Hepatic stellate cell (primary cell): Measurements from ENCODE around the gene C2orf76.
A peak's percentile ranks its signal among the peaks of the same experiment; 100 is the strongest.
"Not testable (repeated sequence)": the region's sequence is repeated elsewhere in the genome, so short reads cannot be mapped to it uniquely, and the experiment has no call there.

ENCODE experiments used
- DNase-seq: peaks from one replicate; pipeline ENCODE4 v3.0.0; 2011; ENCODE audit warnings: low spot score

The C2orf76 gene

DNA sequence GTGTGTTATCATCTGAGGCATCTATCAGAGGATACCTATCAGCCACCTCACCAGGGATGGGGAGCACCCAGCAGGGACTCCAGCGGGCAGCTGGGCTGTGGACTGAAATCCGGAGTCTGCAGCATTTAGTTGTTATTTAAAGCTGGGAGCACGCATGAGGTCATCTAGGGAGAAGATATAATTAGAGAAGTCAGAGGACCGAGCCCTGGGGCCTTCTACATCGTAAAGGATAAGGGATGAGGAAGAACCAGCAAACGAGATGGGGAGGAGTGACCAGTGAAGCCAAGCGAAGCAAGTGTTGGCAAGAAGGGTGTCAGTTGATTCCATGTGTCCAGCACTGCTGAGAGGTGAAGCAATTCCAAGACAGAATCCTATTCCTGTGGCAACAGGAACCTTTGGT, 72.7 kb downstream of the C2orf76 start:
- no peak for DNase-seq

DNA sequence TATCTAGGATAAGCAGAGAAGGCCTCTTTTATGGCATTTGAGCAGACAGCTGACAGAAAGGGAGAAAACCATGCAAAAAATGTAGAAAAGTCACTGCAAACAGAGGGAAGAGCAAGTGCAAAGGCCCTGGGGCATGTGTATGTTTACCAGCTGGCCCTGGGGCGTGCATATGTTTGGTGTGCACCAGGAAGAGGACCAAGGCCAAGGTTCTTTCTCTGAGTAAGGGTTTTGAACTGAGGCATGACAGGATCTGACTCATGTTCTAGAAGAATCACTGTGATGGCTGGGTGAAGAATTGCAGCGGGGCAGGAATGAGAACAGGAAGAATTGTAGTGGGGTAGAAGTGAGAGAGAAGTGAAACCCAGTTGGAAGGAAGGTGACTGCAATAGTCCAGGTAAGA, 73.4 kb downstream of the C2orf76 start:
- no peak for DNase-seq

DNA sequence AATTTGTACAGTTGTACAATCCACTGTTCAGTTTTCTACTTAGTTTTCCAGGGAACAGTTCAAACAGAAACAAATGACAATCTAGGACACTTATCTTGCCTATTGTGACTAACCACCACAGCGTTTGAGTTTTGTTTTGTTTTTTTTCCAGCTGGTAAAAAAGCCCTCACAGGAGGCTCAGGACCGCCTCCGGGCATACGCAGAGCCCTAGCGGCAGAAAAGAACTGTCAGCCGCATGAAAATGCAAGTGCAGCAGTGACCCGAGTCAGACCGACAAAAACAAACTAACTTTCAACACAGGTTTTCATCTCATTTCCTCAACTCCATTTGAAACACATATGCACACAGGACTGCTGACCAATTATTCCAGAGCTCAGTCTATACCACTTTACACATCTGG, 74.4 kb downstream of the C2orf76 start:
- no peak for DNase-seq

DNA sequence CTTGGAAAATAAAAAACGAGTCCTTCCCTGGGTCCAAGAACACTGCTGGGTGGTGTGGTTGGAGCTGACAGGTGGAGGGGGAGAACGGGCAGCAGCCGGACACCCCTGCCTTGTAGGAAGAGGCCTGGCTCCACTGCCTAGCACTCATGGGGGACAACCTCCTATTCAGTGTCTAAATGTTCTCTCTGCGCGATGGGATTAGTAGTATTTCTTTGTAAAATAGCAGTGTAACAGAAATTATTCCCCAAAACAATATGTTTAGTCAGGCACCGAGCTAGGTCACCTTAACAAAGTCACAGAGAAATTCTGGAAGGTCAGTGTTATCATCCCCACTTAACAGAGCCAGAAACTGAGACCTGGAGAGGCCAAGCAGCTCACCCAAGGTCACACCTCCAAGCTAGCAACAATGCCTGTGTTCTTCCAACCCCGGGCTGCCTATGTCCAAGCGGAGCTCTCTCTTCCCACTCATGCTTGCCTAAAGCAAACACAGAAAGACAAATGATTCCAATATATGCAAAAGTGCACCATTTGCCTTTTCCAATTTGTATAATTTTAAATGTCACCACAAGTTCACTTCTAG, 75.0 kb downstream of the C2orf76 start:
- no peak for DNase-seq

DNA sequence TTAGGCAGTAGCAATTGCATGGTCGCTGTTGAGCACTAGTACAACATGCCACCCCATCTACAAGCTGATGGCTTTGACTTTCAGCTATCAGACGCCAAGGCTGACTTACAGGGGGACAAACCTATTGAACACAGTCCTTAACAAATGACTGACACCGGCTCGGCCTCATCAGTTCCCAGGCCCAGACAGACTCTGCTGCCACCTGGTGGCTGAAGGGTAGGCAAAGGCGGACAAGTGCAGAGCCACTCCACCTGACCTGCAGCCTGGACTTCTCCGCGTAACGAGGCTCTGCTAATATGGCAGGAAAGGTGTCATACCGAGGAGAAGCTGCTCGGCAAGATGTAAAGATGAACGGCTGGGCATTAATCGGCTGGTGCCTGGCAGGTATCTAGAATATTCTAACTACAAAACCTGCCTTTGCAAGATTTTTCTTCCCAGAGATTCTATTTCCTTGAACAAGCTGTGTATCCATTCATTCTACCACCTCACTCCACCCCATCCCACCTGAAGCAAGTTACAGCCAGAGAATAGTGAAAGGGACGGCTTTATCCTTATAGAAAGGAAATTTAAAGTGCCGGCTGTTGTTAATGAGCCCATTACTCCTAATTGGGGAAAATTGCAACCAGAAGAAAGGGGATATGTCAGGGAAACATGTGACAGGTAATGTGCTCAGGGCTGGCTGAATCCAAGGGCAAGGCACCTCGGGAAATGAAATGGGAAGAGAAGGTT, 75.6 kb downstream of the C2orf76 start:
- DNase-seq = peak; percentile 78

DNA sequence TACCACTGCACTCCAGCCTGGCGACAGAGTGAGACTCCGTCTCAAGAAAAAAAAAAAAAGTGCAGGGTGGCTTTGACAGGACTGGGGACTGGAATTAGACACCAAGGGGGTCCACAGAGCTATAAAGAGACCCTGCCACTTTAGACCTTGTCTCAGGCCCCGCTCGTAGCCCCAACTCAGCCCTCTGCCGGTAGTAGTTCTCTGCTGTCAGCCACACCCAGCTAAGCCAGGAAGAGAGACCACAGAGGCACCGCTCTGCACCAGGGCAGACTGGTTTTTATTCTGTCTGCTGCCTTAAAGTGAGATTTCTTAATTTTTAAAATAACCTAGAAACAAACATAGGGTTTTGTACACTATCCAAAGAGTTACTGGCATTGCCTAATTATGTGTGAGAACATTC, 77.0 kb downstream of the C2orf76 start:
- DNase-seq = no peak

DNA sequence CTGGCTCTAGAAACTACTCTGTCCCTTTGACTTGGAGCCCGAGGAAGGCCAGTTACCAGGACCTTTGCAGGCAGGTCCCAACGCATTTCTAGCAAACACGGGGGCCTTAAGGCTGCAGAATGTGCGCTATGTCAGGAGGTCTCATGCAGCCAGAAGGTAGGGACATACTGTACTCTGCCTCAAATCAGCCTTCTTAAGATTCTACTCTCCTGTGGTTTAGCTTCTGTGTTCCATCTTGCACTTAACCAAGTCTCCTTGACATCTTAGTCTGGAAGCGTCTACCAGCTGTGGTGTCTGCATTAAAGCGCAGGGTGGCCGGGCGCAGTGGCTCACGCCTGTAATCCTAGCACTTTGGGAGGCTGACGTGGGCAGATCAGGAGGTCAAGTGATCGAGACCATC, 77.5 kb downstream of the C2orf76 start:
- DNase-seq = no peak

DNA sequence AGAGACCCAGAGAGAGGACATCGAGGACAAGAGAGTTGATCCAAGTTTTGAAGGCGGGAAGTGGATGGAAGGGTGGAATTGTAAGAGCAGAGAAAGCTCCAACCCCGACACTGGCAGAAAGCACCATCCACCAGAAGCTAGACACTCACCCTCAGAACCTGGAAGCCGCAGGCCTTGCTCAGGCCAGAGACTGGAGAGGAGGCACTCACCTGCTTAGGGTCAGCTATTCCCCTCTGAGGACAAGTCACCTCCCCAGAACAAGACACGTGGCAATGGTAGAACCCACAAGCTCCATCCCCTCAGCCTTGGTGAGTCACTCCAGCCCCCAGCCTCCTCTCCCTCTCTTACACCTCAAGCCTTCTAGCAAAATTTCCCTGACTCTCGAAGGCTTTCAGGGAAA, 78.1 kb downstream of the C2orf76 start:
- no peak for DNase-seq

DNA sequence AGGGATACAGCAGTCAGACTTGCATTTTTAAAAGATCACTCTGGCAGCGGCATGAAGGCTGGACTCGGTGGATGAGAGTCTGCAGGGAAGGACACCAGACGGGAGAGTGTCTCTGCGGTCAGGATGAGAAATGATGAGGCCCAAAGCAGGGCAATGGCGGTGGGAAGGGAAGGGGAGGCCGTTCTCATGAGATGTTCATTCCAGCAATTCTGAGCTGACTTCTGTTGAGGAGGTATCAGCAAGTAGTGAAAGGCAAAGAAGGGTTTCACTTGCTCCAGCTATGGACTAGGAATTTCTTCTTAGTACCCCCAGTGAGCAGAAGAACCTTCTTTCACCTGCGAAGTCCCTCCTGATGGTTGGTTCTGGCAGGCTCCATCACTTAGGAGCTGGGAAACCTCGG, 80.0 kb downstream of the C2orf76 start:
- no peak for DNase-seq

DNA sequence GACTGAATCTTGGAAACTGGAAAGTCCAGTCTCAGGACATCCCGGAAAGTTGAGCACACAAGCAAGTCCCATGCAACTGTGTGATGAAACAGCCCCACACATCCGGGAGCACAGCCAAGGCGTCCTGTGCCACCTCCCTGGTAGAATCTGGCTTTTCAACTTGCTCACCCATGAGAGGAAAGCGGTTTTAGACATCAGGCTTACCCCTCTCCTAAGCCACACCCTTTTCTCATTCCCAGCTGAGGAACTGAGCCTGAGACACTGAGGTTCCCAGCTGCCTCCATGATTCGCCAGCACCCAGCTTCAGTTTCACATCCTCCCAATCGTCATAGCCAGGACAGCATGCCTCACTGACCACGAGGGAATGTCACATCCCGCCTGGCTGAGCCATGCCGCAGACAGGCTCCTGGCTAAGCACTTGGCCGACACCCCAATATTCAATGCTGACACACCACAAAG, 82.7 kb downstream of the C2orf76 start:
- peak; percentile 45 for DNase-seq

DNA sequence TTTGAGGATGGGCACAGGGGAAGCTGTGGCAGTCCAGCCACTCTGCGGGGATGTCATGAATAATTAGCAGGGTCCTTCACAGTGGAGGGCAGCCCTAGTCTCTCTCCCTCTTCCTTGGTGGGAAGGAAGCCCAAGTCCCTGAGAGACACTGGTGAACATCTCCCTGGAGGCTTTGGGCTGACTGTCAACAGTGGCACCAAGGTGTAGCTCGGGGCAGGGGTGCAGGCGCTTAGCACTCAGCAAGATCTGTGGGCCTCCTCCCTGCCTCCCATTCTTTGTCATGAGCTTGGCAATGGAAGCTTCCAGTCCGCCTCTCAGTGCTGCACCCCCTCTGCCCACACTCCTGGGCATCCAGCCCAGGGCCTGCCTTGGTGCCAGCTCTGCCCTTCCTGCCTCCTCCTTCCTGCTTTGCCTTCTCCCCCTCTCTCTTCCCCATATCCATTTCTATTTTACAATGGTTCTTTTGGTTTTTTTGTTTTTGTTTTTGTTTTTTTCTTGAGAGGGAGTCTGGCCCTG, 83.6 kb downstream of the C2orf76 start:
- DNase-seq = no peak

DNA sequence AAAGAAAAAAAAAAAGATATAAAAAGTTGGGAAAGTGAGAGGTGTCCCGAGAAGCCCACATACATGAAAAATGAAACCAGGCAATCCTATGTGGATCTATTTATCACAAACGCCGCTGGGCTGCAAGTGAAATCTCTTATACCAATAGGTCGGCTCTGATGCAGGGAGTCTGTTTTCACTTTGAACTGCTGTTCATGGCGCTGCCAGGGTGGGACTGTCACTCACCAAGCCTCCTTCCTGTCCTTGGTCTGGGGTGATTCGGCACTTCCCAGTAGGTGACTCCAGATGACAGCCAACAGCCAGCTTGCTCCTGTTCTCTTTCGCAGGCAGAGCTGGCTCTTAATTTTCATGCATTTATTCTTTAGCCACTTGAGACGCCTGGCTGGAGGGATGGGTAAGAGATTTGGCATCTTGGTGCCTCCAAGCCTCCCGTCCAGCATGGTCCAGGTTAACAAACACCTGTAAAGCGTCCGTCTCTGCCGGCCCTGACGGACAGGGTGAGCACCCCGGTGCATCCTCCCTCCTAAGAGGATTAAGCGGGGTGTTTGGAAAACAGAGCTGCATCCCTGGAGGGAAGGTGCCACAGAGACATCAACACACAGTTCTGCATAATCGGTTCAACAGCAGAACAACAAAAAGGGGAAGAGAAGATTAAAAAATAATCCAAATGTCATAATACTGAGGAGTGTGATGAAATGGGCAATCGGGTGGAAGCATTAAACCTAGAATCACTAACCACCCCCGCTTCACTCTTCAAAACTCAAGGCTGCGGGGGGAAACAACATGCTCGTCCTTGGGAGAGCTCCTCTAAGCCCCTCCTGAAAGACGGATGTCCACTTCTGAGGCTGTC, 84.3 kb downstream of the C2orf76 start:
- DNase-seq = no peak

DNA sequence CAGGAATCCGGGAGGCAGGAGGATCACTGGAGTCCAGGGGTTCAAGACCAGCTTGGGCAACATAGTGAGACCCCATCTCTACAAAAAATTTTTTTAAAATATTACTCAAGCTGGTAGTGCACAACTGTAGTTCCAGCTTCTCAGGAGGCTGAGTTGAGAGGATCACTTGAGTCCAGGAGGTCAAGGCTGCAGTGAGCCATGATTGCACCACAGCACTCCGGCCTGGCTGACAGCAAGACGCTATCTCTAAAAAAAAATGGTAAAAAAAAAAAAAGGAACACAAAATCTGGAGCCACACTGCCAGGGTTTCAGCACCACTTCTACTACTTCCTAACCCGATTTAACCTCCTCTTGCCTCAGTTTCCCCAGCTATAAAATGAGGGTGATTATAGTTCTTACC, 86.0 kb downstream of the C2orf76 start:
- no peak for DNase-seq

DNA sequence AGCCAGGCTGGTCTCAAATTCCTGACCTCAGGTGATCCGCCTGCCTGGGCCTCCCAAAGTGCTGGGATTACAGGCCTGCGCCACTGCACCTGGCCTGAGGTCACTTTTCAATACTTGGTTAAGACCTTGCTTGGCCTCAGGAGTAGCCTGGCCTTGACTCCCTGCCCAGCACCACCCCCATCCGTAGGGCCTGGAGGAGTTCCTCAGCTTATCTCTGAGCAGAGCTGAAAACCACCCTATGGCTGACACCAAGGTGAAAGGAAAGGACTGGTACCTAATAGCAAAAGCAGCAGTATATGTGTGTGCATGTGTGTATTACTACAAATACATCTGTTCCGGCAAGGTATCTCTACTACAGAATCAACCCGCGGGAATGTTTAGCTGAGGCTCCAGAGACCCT, 87.0 kb downstream of the C2orf76 start:
- no peak for DNase-seq

DNA sequence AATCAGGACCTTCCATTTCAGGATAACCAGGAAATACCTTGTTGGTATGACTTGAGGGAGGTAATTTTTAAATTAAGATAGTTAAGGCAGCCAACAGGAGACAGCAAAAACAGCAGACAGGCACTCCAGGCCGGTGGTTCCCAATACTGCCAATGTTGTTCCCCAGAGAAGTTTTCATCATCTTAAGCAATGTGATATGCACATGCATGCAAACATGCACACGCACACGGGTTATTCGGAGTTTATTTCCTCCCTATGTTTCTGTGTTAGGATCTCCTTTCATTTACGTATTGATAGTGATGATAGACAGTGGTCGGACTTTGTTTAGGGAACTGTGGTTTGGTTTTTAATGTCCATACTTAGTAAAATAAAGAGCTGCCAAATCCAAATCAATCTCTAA, 87.7 kb downstream of the C2orf76 start:
- DNase-seq = no peak

DNA sequence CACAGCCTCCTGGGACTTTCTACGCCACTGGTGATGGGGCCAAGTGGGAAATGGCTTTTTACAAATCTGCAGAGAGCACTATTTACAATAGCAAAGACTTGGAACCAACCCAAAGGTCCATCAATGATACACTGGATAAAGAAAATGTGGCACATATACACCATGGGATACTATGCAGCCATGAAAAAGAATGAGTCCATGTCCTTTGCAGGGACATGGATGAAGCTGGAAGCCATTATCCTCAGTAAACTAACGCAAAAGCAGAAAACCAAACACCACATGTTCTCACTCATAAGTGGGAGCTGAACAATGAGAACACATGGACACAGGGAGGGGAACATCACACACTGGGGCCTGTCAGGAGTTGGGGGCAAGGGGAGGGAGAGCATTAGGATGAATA, 88.2 kb downstream of the C2orf76 start:
- DNase-seq = not testable (repeated sequence)

DNA sequence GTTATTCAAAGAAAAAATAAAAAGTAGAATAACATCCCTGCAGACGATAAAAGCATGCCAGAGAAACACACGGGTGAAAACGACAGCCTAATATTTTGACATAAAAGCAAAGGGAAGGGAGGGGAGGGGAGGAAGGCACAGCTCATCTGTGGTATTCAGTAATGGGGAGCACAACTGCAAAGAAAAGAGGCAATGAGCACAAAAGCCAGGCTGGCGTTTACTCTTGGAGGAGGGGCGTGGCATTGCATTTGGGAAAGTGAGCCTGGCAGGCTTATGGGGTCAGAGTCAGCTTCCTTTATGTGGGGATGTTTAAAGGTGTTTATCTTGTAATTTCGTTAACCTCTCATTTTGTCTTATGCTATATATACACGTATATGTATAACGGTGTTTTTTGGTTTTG, 89.8 kb downstream of the C2orf76 start:
- no peak for DNase-seq

DNA sequence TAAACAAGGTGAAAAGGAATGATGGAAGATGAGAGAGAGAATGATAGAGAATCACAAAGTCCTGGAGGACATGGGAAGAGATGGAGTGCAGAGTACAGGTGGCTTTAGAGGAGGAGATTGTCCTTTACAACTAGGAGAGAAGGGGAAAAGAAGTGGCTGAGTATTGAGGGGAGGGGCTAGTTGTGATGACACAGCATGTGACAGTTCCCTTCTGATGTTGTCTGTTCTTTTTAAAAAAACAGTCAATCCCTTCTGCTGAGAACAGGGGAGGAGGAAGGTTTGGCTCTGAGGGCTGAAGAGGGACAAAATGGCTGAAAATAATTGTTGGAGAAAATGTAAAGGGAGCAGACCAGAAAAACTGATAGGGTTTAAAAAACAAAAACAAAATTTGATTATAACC, 99.0 kb downstream of the C2orf76 start:
- no peak for DNase-seq

DNA sequence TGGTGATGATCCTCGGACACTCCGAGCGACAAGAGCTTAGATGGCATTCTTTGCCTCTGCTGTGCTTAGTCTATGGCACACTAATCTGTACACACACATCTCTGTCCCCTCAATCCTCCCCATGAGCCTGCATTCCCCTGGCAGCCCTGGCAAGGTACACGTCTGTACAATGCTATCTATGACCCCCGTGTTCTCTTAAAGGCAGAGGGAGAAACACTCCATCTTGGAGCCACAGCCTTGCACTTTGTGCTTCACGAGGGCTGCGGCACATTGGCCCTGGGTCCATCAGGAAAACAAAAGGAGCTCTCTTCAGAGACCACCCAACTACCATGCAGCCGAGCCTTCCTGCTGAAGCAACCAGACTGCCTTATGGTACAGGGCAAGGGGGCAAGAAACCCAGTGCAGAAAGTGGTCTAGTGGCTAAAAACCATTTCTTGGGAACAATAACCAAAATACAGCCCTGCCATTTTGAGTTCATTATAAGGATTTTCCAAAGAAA, 100.5 kb downstream of the C2orf76 start:
- no peak for DNase-seq

DNA sequence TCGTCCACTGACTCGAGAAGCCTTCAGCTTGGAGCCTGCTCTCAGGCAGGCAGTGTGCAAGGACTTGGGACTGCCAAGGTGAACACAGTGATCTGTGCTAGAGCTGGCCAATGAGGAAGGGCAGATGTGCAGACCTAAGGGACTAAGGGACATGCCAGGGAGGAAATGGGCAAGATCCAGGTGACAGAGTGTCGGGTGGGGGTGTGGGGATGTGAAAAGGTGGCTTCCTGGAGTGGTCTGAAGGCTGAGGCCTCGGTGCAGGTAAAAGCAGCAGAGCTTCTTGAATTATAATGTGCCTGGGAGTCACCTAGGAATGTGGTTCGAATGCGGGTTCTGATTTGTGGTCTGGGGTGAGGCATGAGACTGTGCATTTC, 101.0 kb downstream of the C2orf76 start:
- DNase-seq = no peak

DNA sequence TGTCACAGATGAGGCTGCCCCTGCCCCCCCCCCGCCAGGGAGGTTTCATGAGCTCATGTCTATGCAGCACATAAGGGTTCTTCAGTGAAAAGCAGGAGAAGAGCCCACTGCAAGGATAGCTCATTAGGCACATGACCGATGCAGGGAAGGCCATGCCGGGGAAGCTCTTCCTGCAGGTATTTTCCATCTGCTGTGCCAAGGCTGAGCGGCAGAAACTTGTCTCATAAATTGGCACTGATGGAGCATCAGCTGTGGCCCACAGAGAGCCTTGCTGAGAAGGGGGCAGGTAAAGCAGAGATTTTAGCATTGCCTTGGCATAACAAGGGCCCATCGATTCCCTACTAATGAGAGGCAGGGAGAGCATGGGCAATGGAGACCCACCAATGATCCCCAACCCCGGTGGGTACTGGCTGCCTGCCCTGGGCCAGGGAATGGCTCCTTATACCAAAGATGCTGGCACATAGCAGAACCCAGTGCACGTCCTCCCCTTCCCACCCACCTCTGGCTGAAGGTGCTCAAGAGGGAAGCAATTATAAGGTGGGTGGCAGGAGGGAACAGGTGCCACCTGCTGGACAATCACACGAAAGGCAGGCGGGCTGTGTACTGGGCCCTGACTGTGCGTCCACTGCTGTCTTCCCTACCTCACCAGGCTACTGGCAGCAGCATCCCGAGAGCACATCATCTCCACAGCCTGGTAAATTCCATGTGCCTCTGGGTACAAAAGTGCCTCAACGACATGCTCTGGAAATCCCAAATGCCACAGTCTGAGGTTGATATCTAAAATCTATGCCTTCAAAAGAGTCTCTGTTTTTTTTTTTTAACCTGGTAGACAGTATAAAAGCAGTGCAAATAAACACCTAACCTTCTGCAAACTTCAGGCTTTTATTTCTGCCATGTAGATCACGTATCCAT, 101.6 kb downstream of the C2orf76 start:
- DNase-seq = peak; percentile 63

DNA sequence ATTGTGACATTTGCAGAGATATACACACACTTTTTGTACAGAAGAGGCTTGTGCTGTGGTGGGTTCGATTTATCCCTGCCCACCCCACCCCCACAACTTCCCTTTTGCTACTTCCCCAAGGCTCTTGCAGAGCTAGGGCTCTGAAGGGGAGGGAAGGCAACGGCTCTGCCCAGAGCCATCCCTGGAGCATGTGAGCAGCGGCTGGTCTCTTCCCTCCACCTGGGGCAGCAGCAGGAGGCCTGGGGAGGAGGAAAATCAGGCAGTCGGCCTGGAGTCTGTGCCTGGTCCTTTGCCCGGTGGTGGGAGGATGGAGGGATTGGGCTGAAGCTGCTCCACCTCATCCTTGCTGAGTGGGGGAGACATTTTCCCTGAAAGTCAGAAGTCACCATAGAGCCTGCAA, 103.0 kb downstream of the C2orf76 start:
- no peak for DNase-seq
